GM19025 (cell line): ENCODE measurements around the gene PROC.

Experiments
- ATAC-seq: cut with Tn5 transposase; IDR thresholded peaks from one replicate; pipeline ENCODE4 v1.9.1; 2021; ENCODE audit warnings: mild to moderate bottlenecking, low read depth, moderate library complexity; ENCODE audit not compliant: unreplicated experiment

PROC gene

GRCh38 chr2:127413200-127413599 lies 5.0 kb upstream of the PROC start:
- no peak for ATAC-seq

- ATAC-seq: no peak
Observed at GRCh38 chr2:127413782-127414637, 4.2 kb upstream of the PROC start.

- ATAC-seq: no peak
Observed at GRCh38 chr2:127414638-127415592, 3.3 kb upstream of the PROC start.

- peak; percentile 43 for ATAC-seq
Observed at GRCh38 chr2:127415593-127416505, 2.4 kb upstream of the PROC start.

GRCh38 chr2:127416506-127417001 lies 1.7 kb upstream of the PROC start:
- ATAC-seq: no peak

- ATAC-seq: no peak
Observed at GRCh38 chr2:127417406-127417805, 821 bp upstream of the PROC start.

- ATAC-seq: no peak
Observed at GRCh38 chr2:127419112-127419430, 844 bp downstream of the PROC start.

GRCh38 chr2:127419448-127420038 lies 1.3 kb downstream of the PROC start:
- ATAC-seq: no peak

GRCh38 chr2:127420039-127420864 lies 2.0 kb downstream of the PROC start:
- ATAC-seq: no peak

- no peak for ATAC-seq
Observed at GRCh38 chr2:127421116-127421800, 3.0 kb downstream of the PROC start.

- no peak for ATAC-seq
Observed at GRCh38 chr2:127421871-127422558, 3.8 kb downstream of the PROC start.

- no peak for ATAC-seq
Observed at GRCh38 chr2:127422559-127423477, 4.6 kb downstream of the PROC start.

GRCh38 chr2:127423478-127423843 lies 5.2 kb downstream of the PROC start:
- ATAC-seq: no peak

GRCh38 chr2:127423880-127424279 lies 5.7 kb downstream of the PROC start:
- no peak for ATAC-seq

- ATAC-seq: no peak
Observed at GRCh38 chr2:127424598-127425520, 6.6 kb downstream of the PROC start.
